ENCODE measurements around the gene SMYD4.
"Not testable (repeated sequence)": the region's sequence is repeated elsewhere in the genome, so short reads cannot be mapped to it uniquely, and the experiment has no call there.

DNA sequence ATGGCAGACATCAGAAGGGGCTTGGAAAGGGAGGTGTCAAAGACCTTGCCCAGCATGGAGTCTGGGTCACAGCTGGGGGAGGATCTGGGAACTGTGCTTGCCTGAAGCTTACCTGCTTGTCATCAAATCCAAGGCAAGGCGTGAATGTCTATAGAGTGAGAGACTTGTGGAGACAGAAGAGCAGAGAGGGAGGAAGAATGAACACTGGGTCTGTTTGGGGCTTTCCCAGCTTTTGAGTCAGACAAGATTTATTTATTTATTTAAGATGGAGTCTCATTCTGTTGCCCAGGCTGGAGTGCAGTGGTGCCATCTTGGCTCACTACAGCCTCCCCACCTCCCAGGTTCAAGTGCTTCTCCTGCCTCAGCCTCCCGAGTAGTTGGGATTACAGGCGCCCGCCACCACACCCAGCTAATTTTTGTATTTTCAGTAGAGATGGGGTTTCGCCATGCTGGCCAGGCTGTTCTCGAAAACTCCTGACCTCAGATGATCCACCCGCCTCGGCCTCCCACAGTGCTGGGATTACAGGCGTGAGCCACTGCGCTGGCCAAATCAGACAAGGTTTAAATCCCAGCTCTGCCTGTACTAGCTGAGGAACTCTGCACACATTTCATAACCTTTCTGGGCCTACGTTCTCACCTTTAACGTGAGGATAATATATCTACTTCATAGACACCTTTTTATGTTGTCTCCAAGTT is 56.6 kb downstream of the SMYD4 start:
- not testable (repeated sequence) for TF ChIP-seq POLR2A (IDR thresholded peaks at IDR 0.05)
- TF ChIP-seq, protein P1, sequence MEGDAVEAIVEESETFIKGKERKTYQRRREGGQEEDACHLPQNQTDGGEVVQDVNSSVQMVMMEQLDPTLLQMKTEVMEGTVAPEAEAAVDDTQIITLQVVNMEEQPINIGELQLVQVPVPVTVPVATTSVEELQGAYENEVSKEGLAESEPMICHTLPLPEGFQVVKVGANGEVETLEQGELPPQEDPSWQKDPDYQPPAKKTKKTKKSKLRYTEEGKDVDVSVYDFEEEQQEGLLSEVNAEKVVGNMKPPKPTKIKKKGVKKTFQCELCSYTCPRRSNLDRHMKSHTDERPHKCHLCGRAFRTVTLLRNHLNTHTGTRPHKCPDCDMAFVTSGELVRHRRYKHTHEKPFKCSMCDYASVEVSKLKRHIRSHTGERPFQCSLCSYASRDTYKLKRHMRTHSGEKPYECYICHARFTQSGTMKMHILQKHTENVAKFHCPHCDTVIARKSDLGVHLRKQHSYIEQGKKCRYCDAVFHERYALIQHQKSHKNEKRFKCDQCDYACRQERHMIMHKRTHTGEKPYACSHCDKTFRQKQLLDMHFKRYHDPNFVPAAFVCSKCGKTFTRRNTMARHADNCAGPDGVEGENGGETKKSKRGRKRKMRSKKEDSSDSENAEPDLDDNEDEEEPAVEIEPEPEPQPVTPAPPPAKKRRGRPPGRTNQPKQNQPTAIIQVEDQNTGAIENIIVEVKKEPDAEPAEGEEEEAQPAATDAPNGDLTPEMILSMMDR (IDR thresholded peaks at IDR 0.05 in 4 of 5, conservative IDR thresholded peaks at IDR 0.05 in 1 of 5), result not testable (repeated sequence)
